HepG2 (cell line): ENCODE results near the gene RIPK3. TPM values are rescaled to one million over a fixed set of nuclear protein-coding genes. Genes with fewer than 3 reads are reported as not detected.
A peak's percentile ranks its signal among the peaks of the same experiment; 100 is the strongest.

Experiments
- BRCA1 ChIP-seq: sonication (generic); formaldehyde crosslinking; IDR thresholded peaks from 2 replicates; pipeline ENCODE4 v1.4.0; 2020; ENCODE audit warnings: missing genetic modification reagents
- CC2D1A ChIP-seq: sonication (generic); formaldehyde crosslinking; IDR thresholded peaks from 2 replicates; pipeline ENCODE4 v1.8.1; 2023; ENCODE audit warnings: mild to moderate bottlenecking, missing genetic modification reagents
- CHD4 ChIP-seq: fragments of 200-600 bp; sonication (generic); IDR thresholded peaks from 2 replicates; pipeline ENCODE4 v1.7.0; 2017; ENCODE audit warnings: mild to moderate bottlenecking, low read length, borderline replicate concordance
- CREM ChIP-seq, 2 experiments: sonication (generic) in 1 of 2; formaldehyde crosslinking in 1 of 2; IDR thresholded peaks; 2 replicates each; pipeline versions ENCODE4 v1.4.0 to v1.6.1; 2016 to 2020; ENCODE audit warnings: antibody characterized with exemption in 1 of 2, mild to moderate bottlenecking in 1 of 2, missing genetic modification reagents in 1 of 2
- GMEB1 ChIP-seq: sonication (generic); formaldehyde crosslinking; IDR thresholded peaks from 2 replicates; pipeline ENCODE4 v1.5.1; 2020; ENCODE audit warnings: missing genetic modification reagents, mild to moderate bottlenecking, borderline replicate concordance
- JUNB ChIP-seq: sonication (generic); formaldehyde crosslinking; IDR thresholded peaks from 2 replicates; pipeline ENCODE4 v1.8.0; 2022; ENCODE audit warnings: missing genetic modification reagents, mild to moderate bottlenecking, borderline replicate concordance
- KDM5B ChIP-seq: sonication (generic); formaldehyde crosslinking; IDR thresholded peaks from 2 replicates; pipeline ENCODE4 v1.4.0; 2020; ENCODE audit warnings: missing genetic modification reagents, mild to moderate bottlenecking, borderline replicate concordance
- PAX8 ChIP-seq: sonication (generic); formaldehyde crosslinking; IDR thresholded peaks from 2 replicates; pipeline ENCODE4 v1.8.0; 2022; ENCODE audit warnings: mild to moderate bottlenecking, missing genetic modification reagents, borderline replicate concordance
- POLR2A ChIP-seq, 2 experiments: IDR thresholded peaks; 2 replicates each; pipeline ENCODE4 v1.6.1; 2011; ENCODE audit warnings: low read depth in 2 of 2, low read length in 2 of 2, mild to moderate bottlenecking in 1 of 2, moderate library complexity in 1 of 2; ENCODE audit not compliant: insufficient read depth in 1 of 2
- RARG ChIP-seq: sonication (generic); formaldehyde crosslinking; IDR thresholded peaks from 2 replicates; pipeline ENCODE4 v1.4.0; 2020; ENCODE audit warnings: low read depth, mild to moderate bottlenecking, missing genetic modification reagents
- RBM22 ChIP-seq: fragments of 200-400 bp; formaldehyde crosslinking; optimal IDR thresholded peaks from 2 replicates; pipeline ENCODE3; 2017; ENCODE audit warnings: mild to moderate bottlenecking, low read length, moderate library complexity
- RBM39 ChIP-seq: fragments of 200-400 bp; formaldehyde crosslinking; IDR thresholded peaks from one replicate; pipeline ENCODE4 v1.6.1; 2018; ENCODE audit warnings: antibody characterized with exemption, mild to moderate bottlenecking, low read depth, low read length; ENCODE audit not compliant: poor library complexity, severe bottlenecking
- SSRP1 ChIP-seq: IDR thresholded peaks from 2 replicates; pipeline ENCODE4 v1.6.1; 2016; ENCODE audit warnings: control low read depth
- THAP11 ChIP-seq: IDR thresholded peaks from 2 replicates; pipeline ENCODE4 v1.6.1; 2016; ENCODE audit warnings: missing biosample characterization, missing genetic modification reagents
- TRIM22 ChIP-seq: fragments of 450-650 bp; IDR thresholded peaks from 2 replicates; pipeline ENCODE4 v1.6.1; 2017
- ZNF205 ChIP-seq: IDR thresholded peaks from 2 replicates; pipeline ENCODE4 v1.6.1; 2018; ENCODE audit warnings: missing biosample characterization, missing genetic modification reagents
- ZNF251 ChIP-seq: sonication (generic); formaldehyde crosslinking; IDR thresholded peaks from 2 replicates; pipeline ENCODE4 v1.9.0; 2021; ENCODE audit warnings: mild to moderate bottlenecking, missing genetic modification reagents
- ZNF253 ChIP-seq: sonication (generic); formaldehyde crosslinking; IDR thresholded peaks from 2 replicates; pipeline ENCODE4 v1.8.0; 2022; ENCODE audit warnings: mild to moderate bottlenecking, missing genetic modification reagents, borderline replicate concordance
- ZNF33B ChIP-seq: sonication (generic); formaldehyde crosslinking; IDR thresholded peaks from 2 replicates; pipeline ENCODE4 v1.5.1; 2020; ENCODE audit warnings: mild to moderate bottlenecking, missing genetic modification reagents
- ZNF564 ChIP-seq: sonication (generic); formaldehyde crosslinking; IDR thresholded peaks from 2 replicates; pipeline ENCODE4 v1.8.1; 2023; ENCODE audit warnings: mild to moderate bottlenecking, missing genetic modification reagents
- ZNF607 ChIP-seq: sonication (generic); formaldehyde crosslinking; IDR thresholded peaks from 2 replicates; pipeline ENCODE4 v1.5.1; 2020; ENCODE audit warnings: missing genetic modification reagents, mild to moderate bottlenecking, borderline replicate concordance
- ZNF781 ChIP-seq: sonication (generic); formaldehyde crosslinking; IDR thresholded peaks from 2 replicates; pipeline ENCODE4 v1.5.1; 2020; ENCODE audit warnings: borderline replicate concordance, mild to moderate bottlenecking, missing genetic modification reagents; ENCODE audit errors: not compliant biosample characterization
- polyA plus RNA-seq, 8 experiments: library from polyadenylated mRNA; depleted of rRNA in 3 of 8; stranded (reverse) in 7 of 8; unstranded in 1 of 8; fragments of >200 nt; fragmentation: Illumina TruSeq in 4 of 8; extraction: Trizol in 4 of 8; gene quantifications; 2 replicates each; pipeline versions ENCODE4 v1.2.1 to v1.2.3, GENCODE V29; 2011 to 2016; ENCODE audit warnings: low read depth in 4 of 8, missing spikeins in 1 of 8, mixed read lengths in 1 of 8; ENCODE audit not compliant: insufficient read depth in 1 of 8
- total RNA-seq, 5 experiments: library from RNA; depleted of rRNA; stranded (reverse); fragments of >200 nt; fragmentation: Illumina TruSeq; extraction: Trizol; gene quantifications; 2 replicates each; pipeline ENCODE4 v1.2.3, GENCODE V29; 2016; ENCODE audit warnings: low read depth in 1 of 5
- TF ChIP-seq, protein P1 (sequence below): sonication (generic); formaldehyde crosslinking; IDR thresholded peaks from 2 replicates; pipeline ENCODE4 v1.4.0; 2020; ENCODE audit warnings: missing genetic modification reagents, mild to moderate bottlenecking, borderline replicate concordance
- TF ChIP-seq, protein P2 (sequence below): sonication (generic); formaldehyde crosslinking; IDR thresholded peaks from 2 replicates; pipeline ENCODE4 v1.4.0; 2020; ENCODE audit warnings: mild to moderate bottlenecking, low read depth, missing genetic modification reagents

RIPK3 gene
- total and polyA plus RNA-seq, 2 of the 13 experiments (the other 11 are each of a cell fraction or from before 2014, with no cell fraction given), result not detected

GRCh38 chr14:24307156-24307574, 32.6 kb downstream of the RIPK3 start (continued):
- TF ChIP-seq ZNF251 (CRISPR knock-in tag), result no peak
- no peak for TF ChIP-seq ZNF564
- TF ChIP-seq RBM39, result no peak
- TF ChIP-seq TRIM22, result no peak
- TF ChIP-seq ZNF607, result no peak
- TF ChIP-seq GMEB1, result no peak
- 0 out of 2 replicates have a peak, but pooled peaks have one; percentile 22 for TF ChIP-seq BRCA1 (CRISPR knock-in tag)
- no peak for TF ChIP-seq THAP11 (CRISPR knock-in tag)
- TF ChIP-seq ZNF253 (CRISPR knock-in tag), result no peak
- no peak for TF ChIP-seq ZNF781
- TF ChIP-seq CC2D1A, result 0 out of 2 replicates have a peak, but pooled peaks have one; percentile 57
- no peak; the same call in 1 of the 2 replicates for TF ChIP-seq PAX8 (CRISPR knock-in tag)
- no peak for TF ChIP-seq ZNF33B
- TF ChIP-seq RBM22, result no peak
- no peak for TF ChIP-seq SSRP1 (CRISPR knock-in tag)
- TF ChIP-seq JUNB (CRISPR knock-in tag), result no peak
- TF ChIP-seq, protein P1, sequence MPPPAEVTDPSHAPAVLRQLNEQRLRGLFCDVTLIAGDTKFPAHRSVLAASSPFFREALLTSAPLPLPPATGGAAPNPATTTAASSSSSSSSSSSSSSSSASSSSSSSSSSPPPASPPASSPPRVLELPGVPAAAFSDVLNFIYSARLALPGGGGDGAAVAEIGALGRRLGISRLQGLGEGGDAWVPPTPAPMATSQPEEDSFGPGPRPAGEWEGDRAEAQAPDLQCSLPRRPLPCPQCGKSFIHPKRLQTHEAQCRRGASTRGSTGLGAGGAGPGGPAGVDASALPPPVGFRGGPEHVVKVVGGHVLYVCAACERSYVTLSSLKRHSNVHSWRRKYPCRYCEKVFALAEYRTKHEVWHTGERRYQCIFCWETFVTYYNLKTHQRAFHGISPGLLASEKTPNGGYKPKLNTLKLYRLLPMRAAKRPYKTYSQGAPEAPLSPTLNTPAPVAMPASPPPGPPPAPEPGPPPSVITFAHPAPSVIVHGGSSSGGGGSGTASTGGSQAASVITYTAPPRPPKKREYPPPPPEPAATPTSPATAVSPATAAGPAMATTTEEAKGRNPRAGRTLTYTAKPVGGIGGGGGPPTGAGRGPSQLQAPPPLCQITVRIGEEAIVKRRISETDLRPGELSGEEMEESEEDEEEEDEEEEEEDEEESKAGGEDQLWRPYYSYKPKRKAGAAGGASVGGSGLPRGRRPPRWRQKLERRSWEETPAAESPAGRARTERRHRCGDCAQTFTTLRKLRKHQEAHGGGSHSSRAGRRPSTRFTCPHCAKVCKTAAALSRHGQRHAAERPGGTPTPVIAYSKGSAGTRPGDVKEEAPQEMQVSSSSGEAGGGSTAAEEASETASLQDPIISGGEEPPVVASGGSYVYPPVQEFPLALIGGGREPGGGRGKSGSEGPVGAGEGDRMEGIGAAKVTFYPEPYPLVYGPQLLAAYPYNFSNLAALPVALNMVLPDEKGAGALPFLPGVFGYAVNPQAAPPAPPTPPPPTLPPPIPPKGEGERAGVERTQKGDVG (CRISPR knock-in tag), result peak; percentile 98
- TF ChIP-seq, protein P2, sequence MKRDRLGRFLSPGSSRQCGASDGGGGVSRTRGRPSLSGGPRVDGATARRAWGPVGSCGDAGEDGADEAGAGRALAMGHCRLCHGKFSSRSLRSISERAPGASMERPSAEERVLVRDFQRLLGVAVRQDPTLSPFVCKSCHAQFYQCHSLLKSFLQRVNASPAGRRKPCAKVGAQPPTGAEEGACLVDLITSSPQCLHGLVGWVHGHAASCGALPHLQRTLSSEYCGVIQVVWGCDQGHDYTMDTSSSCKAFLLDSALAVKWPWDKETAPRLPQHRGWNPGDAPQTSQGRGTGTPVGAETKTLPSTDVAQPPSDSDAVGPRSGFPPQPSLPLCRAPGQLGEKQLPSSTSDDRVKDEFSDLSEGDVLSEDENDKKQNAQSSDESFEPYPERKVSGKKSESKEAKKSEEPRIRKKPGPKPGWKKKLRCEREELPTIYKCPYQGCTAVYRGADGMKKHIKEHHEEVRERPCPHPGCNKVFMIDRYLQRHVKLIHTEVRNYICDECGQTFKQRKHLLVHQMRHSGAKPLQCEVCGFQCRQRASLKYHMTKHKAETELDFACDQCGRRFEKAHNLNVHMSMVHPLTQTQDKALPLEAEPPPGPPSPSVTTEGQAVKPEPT, result no peak
- TF ChIP-seq POLR2A (IDR thresholded peaks at IDR 0.05; ENCODE audit: insufficient read depth in 1 of 2, low read depth in 2 of 2, low read length in 2 of 2), result no peak
- no peak for TF ChIP-seq KDM5B
- peak; percentile 24; the same call in 1 of the 2 replicates for TF ChIP-seq ZNF205
- TF ChIP-seq CREM (IDR thresholded peaks at IDR 0.05), result no peak
- no peak for TF ChIP-seq CREM (CRISPR knock-in tag; IDR thresholded peaks at IDR 0.05)
- no peak for TF ChIP-seq CHD4
- TF ChIP-seq RARG (CRISPR knock-in tag), result no peak
